Neural cell (in vitro differentiated cells): ENCODE data around the gene CSH2. TPM values are rescaled to one million over a fixed set of nuclear protein-coding genes. Genes with fewer than 3 reads are reported as not detected.
"Not testable (repeated sequence)": the region's sequence is repeated elsewhere in the genome, so short reads cannot be mapped to it uniquely, and the experiment has no call there.

Source experiments
- H2AFZ ChIP-seq: fragments of 200-600, 300-800 bp; sonication (generic), shearing (Covaris generic); 2 replicates; pipeline ENCODE4 v1.6.0; 2014; ENCODE audit warnings: low read depth, mild to moderate bottlenecking, antibody characterized with exemption, low read length, moderate library complexity
- H3F3A ChIP-seq: fragments of 200-600 bp; shearing (Covaris generic); 2 replicates; pipeline ENCODE4 v1.6.1; 2016; ENCODE audit warnings: mild to moderate bottlenecking, moderate library complexity, mixed read lengths, antibody characterized with exemption, low read length; ENCODE audit not compliant: insufficient read depth, poor library complexity, severe bottlenecking
- H3K27ac ChIP-seq: fragments of 200-600, 300-800 bp; sonication (generic), shearing (Covaris generic); 2 replicates; pipeline ENCODE4 v1.5.1; 2014; ENCODE audit warnings: mild to moderate bottlenecking, low read length, moderate library complexity
- H3K27me3 ChIP-seq: fragments of 300-800, 200-600 bp; sonication (generic), shearing (Covaris generic); 2 replicates; pipeline ENCODE4 v1.6.0; 2014; ENCODE audit warnings: mild to moderate bottlenecking, low read depth, low read length, moderate library complexity; ENCODE audit not compliant: insufficient read depth
- H3K36me3 ChIP-seq: fragments of 300-800, 200-600 bp; sonication (generic), shearing (Covaris generic); 2 replicates; pipeline ENCODE4 v1.5.1; 2014; ENCODE audit warnings: mild to moderate bottlenecking, antibody characterized with exemption, low read length, moderate library complexity; ENCODE audit not compliant: insufficient read depth
- H3K4me2 ChIP-seq: fragments of 300-800, 200-600 bp; sonication (generic), shearing (Covaris generic); 2 replicates; pipeline ENCODE4 v1.6.0; 2014; ENCODE audit warnings: mild to moderate bottlenecking, low read length
- H3K4me3 ChIP-seq: fragments of 300-800, 200-600 bp; sonication (generic), shearing (Covaris generic); 2 replicates; pipeline ENCODE4 v1.5.1; 2014; ENCODE audit warnings: mild to moderate bottlenecking, low read length, moderate library complexity
- H3K79me2 ChIP-seq: fragments of 200-600 bp; shearing (Covaris generic); replicated peaks from 2 replicates; pipeline ENCODE4 v1.6.0; 2014; ENCODE audit warnings: mild to moderate bottlenecking, low read length, moderate library complexity; ENCODE audit not compliant: insufficient read depth
- H3K9ac ChIP-seq: fragments of 300-800, 200-600 bp; sonication (generic), shearing (Covaris generic); 2 replicates; pipeline ENCODE4 v1.6.1; 2016; ENCODE audit warnings: mild to moderate bottlenecking, low read length, mixed read lengths
- H3K9me2 ChIP-seq: fragments of 200-600 bp; shearing (Covaris generic); 2 replicates; pipeline ENCODE4 v1.6.1; 2016; ENCODE audit warnings: mild to moderate bottlenecking, low read length, mixed read lengths; ENCODE audit not compliant: insufficient read depth
- H3K9me3 ChIP-seq: fragments of 200-600, 300-800 bp; sonication (generic), shearing (Covaris generic); 2 replicates; pipeline ENCODE4 v1.6.1; 2016; ENCODE audit warnings: mild to moderate bottlenecking, mixed run types, low read length, moderate library complexity, mixed read lengths
- H4K20me1 ChIP-seq: fragments of 200-600 bp; shearing (Covaris generic); 2 replicates; pipeline ENCODE4 v1.6.1; 2016; ENCODE audit warnings: mild to moderate bottlenecking, mixed run types; ENCODE audit not compliant: insufficient read depth
- CTCF ChIP-seq: fragments of 450-650 bp; IDR thresholded peaks from 2 replicates; pipeline ENCODE4 v1.5.1; 2014; ENCODE audit warnings: antibody characterized with exemption, mild to moderate bottlenecking, moderate library complexity; ENCODE audit not compliant: poor library complexity, severe bottlenecking
- EP300 ChIP-seq: fragments of 450-650 bp; conservative IDR thresholded peaks from 2 replicates; pipeline ENCODE4 v1.6.1; 2014; ENCODE audit warnings: antibody characterized with exemption, mild to moderate bottlenecking, moderate library complexity; ENCODE audit not compliant: poor library complexity, severe bottlenecking
- EZH2 ChIP-seq: fragments of 200-600, 300-800 bp; shearing (Covaris generic), sonication (generic); IDR thresholded peaks from 2 replicates; pipeline ENCODE4 v1.6.1; 2014; ENCODE audit warnings: antibody characterized with exemption, low read length, borderline replicate concordance, mild to moderate bottlenecking; ENCODE audit not compliant: insufficient read depth, poor library complexity, severe bottlenecking
- MXI1 ChIP-seq: fragments of 450-650 bp; conservative IDR thresholded peaks from 2 replicates; pipeline ENCODE4 v1.6.1; 2014; ENCODE audit warnings: antibody characterized with exemption, mild to moderate bottlenecking; ENCODE audit not compliant: poor library complexity, severe bottlenecking
- POLR2AphosphoS5 ChIP-seq: IDR thresholded peaks from 2 replicates; pipeline ENCODE4 v1.6.1; 2012
- RAD21 ChIP-seq: fragments of 450-650 bp; conservative IDR thresholded peaks from 2 replicates; pipeline ENCODE4 v1.6.1; 2014; ENCODE audit warnings: antibody characterized with exemption, mild to moderate bottlenecking, moderate library complexity
- REST ChIP-seq: IDR thresholded peaks from 2 replicates; pipeline ENCODE4 v1.6.1; 2012; ENCODE audit warnings: borderline replicate concordance
- SMC3 ChIP-seq: fragments of 450-650 bp; conservative IDR thresholded peaks from 2 replicates; pipeline ENCODE4 v1.6.1; 2014; ENCODE audit warnings: antibody characterized with exemption, mild to moderate bottlenecking, moderate library complexity; ENCODE audit not compliant: poor library complexity
- TAF1 ChIP-seq: IDR thresholded peaks from 2 replicates; pipeline ENCODE4 v1.6.1; 2012; ENCODE audit warnings: low read depth
- polyA plus RNA-seq: library from polyadenylated mRNA; depleted of rRNA; stranded (reverse); fragments of >200 nt; gene quantifications from 2 replicates; pipeline ENCODE4 v1.2.3, GENCODE V29; 2014

The CSH2 gene
- polyA plus RNA-seq, 1 donor from 2014 or later = not detected

DNA sequence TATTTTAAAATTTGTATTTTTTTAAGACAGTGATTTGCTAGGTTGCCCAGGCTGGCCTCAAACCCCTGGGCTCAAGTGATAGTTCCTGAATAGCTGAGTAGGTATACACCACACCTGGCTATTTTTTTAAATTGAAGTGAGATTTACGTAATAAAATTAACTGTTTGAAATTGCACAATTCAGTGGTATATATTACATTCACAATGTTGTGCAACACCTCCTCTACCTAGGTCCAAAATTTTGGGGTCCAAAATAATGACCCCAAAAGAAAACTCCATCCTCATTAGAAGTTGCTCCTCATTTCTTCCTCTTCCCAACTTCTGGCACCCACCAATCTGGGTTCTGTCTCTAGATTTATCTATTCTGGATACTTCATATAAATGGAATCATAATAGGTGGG is 28.0 kb downstream of the CSH2 start:
- Histone ChIP-seq H3K27me3 (no peaks in the 10 kb centered on the region), H2AFZ (no peak overlapping the region), H3K36me3 (no peaks in the 10 kb centered on the region), H3K27ac (no peak overlapping the region), H3K9me2 (no peaks in the 10 kb centered on the region), H3K4me2 (no peak overlapping the region), H3K79me2 (peaks cover 8% of the 10 kb centered on the region), H3K9me3 (no peaks in the 10 kb centered on the region), H3F3A (no peaks in the 10 kb centered on the region), H4K20me1 (no peaks in the 10 kb centered on the region), H3K9ac (no peak overlapping the region), H3K4me3 (no peak overlapping the region)
- TF ChIP-seq MXI1 (no peak), RAD21 (no peak), CTCF (no peak), REST (no peak), SMC3 (no peak), TAF1 (no peak), EZH2 (no peak), POLR2AphosphoS5 (no peak), EP300 (no peak)

DNA sequence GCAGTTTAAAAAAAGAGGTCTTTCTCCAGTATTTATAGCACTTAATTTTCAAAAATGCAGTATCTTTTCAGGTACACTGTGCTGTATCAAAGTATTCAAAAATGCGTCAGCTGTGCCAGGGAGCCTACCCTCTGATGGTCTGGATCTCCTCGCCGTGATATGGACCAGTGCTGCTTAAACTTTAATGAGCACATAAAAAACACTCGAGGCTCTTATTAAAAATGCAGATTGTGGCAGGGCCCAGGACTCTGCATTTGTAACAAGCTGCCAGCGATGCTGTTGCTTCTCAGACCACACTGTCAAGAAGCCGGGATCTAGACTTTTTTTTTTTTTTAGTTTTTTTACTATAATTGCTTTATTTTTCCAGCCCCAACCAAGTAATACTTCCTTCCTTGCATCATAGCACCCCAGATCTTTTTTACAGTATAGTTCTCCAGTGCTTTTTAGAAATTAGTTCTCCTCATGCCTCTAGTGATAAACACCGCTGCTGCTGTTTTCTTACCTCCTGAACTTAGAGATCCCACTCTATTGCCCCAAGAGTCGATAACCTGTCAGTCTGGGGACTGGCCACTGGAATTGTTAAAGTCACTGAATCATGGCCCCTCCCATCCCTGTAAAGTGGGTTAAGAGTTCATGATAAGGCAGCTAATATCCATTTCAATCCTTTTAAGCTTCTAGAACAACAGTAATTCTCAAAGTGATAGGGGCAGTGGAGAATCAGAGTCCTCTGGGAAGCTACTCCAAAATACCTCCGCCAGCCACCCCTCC is 29.4 kb downstream of the CSH2 start:
- Histone ChIP-seq H3K79me2 (peaks cover 15% of the 10 kb centered on the region), H3K9ac (no peak overlapping the region), H3K9me3 (no peaks in the 10 kb centered on the region), H4K20me1 (no peaks in the 10 kb centered on the region), H3K27me3 (no peaks in the 10 kb centered on the region), H3K4me3 (no peak overlapping the region), H3F3A (no peaks in the 10 kb centered on the region), H3K9me2 (no peaks in the 10 kb centered on the region), H3K4me2 (no peak overlapping the region), H3K36me3 (no peaks in the 10 kb centered on the region), H2AFZ (no peak overlapping the region), H3K27ac (no peak overlapping the region)
- TF ChIP-seq SMC3 (no peak), TAF1 (no peak), POLR2AphosphoS5 (no peak), RAD21 (no peak), MXI1 (no peak), EP300 (no peak)

- Histone ChIP-seq H3K4me3 (peak overlapping the region; percentile 92), H3K9ac (peak overlapping the region; percentile 74), H3K79me2 (peaks cover 15% of the 10 kb centered on the region), H2AFZ (peak overlapping the region; percentile 44)
- H4K20me1 ChIP-seq, H3K36me3 ChIP-seq, H3K9me2 ChIP-seq, H3K27ac ChIP-seq, H3K9me3 ChIP-seq, H3F3A ChIP-seq, H3K27me3 ChIP-seq, H3K4me2 ChIP-seq: not testable (repeated sequence)
These were observed 30.0 kb downstream of the CSH2 start for GRCh38 chr17:63843387-63843888.
